Ascending aorta (tissue), 2 donors: ENCODE results near the gene CAMSAP1. TPM values are rescaled to one million over a fixed set of nuclear protein-coding genes. Genes with fewer than 3 reads are reported as not detected.

ENCODE experiments used
- DNase-seq, 2 donors: peaks; one replicate each; pipeline ENCODE4 v3.0.0-alpha.2; 2019; ENCODE audit warnings: low spot score in 2 of 2
- H3K27ac ChIP-seq, 2 donors: fragments of 200-600 bp; sonication (generic); one replicate each; pipeline ENCODE4 v1.5.1; 2016 to 2017; ENCODE audit warnings: mild to moderate bottlenecking in 1 of 2
- H3K27me3 ChIP-seq: fragments of 200-600 bp; sonication (generic); one replicate; pipeline ENCODE4 v1.5.1; 2017
- H3K36me3 ChIP-seq, 2 donors: fragments of 200-600 bp; sonication (generic); one replicate each; pipeline ENCODE4 v1.5.1; 2016
- H3K4me1 ChIP-seq, 2 donors: fragments of 200-600 bp; sonication (generic); one replicate each; pipeline ENCODE4 v1.5.1; 2016 to 2017; ENCODE audit warnings: mild to moderate bottlenecking in 1 of 2
- H3K4me3 ChIP-seq, 2 donors: fragments of 200-600 bp; sonication (generic); one replicate each; pipeline ENCODE4 v1.5.1; 2016 to 2017; ENCODE audit warnings: mild to moderate bottlenecking in 1 of 2
- H3K9me3 ChIP-seq, 2 donors: fragments of 200-600 bp; sonication (generic); one replicate each; pipeline ENCODE4 v1.5.1; 2016
- intact Hi-C: fragments of 100-400 bp; cut with DNase I; formaldehyde crosslinking; loops from one replicate; pipeline ENCODE4 v1.15.1; 2023
- total RNA-seq: library from RNA; depleted of rRNA; stranded (reverse); fragments of >200 nt; gene quantifications from one replicate; pipeline ENCODE4 v1.1.0, GENCODE V29; 2016
- TF ChIP-seq, protein P1 (sequence below), 3 experiments: fragments of 200-600 bp in 2 of 3; fragments of 450-650 bp in 1 of 3; sonication (generic) in 2 of 3; IDR thresholded peaks; one replicate each; pipeline ENCODE4 v1.5.1; 2016 to 2019; ENCODE audit warnings: antibody characterized with exemption in 3 of 3, mild to moderate bottlenecking in 1 of 3, moderate library complexity in 1 of 3

CAMSAP1 gene
- total RNA-seq, 1 donor from 2014 or later, result 10.1 TPM

- no peak for DNase-seq
- intact Hi-C loops, result no loop called here
- H3K4me1 ChIP-seq, result no peaks in the 10 kb centered on the region
- TF ChIP-seq, protein P1, sequence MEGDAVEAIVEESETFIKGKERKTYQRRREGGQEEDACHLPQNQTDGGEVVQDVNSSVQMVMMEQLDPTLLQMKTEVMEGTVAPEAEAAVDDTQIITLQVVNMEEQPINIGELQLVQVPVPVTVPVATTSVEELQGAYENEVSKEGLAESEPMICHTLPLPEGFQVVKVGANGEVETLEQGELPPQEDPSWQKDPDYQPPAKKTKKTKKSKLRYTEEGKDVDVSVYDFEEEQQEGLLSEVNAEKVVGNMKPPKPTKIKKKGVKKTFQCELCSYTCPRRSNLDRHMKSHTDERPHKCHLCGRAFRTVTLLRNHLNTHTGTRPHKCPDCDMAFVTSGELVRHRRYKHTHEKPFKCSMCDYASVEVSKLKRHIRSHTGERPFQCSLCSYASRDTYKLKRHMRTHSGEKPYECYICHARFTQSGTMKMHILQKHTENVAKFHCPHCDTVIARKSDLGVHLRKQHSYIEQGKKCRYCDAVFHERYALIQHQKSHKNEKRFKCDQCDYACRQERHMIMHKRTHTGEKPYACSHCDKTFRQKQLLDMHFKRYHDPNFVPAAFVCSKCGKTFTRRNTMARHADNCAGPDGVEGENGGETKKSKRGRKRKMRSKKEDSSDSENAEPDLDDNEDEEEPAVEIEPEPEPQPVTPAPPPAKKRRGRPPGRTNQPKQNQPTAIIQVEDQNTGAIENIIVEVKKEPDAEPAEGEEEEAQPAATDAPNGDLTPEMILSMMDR (IDR thresholded peaks at IDR 0.05), result no peak
- H3K27ac ChIP-seq, result no peak overlapping the region
- no peaks in the 10 kb centered on the region for H3K27me3 ChIP-seq
- peaks cover 58 to 81% of the 10 kb centered on the region in 2 donors for H3K36me3 ChIP-seq
- no peak overlapping the region for H3K4me3 ChIP-seq
- no peaks in the 10 kb centered on the region for H3K9me3 ChIP-seq
Measured at GRCh38 chr9:135815830-135816650, 91.3 kb downstream of the CAMSAP1 start.

- no peak for DNase-seq
- intact Hi-C loops, result no loop called here
- H3K27ac ChIP-seq, result no peak overlapping the region
- no peaks in the 10 kb centered on the region for H3K27me3 ChIP-seq
- no peaks in the 10 kb centered on the region for H3K9me3 ChIP-seq
- H3K36me3 ChIP-seq, result peaks cover 57 to 81% of the 10 kb centered on the region in 2 donors
- TF ChIP-seq, protein P1 (IDR thresholded peaks at IDR 0.05), result no peak
- H3K4me3 ChIP-seq, result no peak overlapping the region
- H3K4me1 ChIP-seq, result no peaks in the 10 kb centered on the region
Measured at GRCh38 chr9:135815413-135815812, 91.9 kb downstream of the CAMSAP1 start.

GRCh38 chr9:135814421-135815095, 92.8 kb downstream of the CAMSAP1 start:
- no peak for DNase-seq
- Histone ChIP-seq H3K4me3 (no peak overlapping the region), H3K9me3 (no peaks in the 10 kb centered on the region), H3K36me3 (peaks cover 57 to 80% of the 10 kb centered on the region in 2 donors), H3K27me3 (no peaks in the 10 kb centered on the region), H3K4me1 (no peaks in the 10 kb centered on the region), H3K27ac (no peak overlapping the region)
- TF ChIP-seq, protein P1 (IDR thresholded peaks at IDR 0.05), result no peak
- intact Hi-C loops, result no loop called here

GRCh38 chr9:135813671-135814290, 93.6 kb downstream of the CAMSAP1 start:
- Histone ChIP-seq H3K27ac (no peak overlapping the region), H3K27me3 (no peaks in the 10 kb centered on the region), H3K4me1 (no peaks in the 10 kb centered on the region), H3K36me3 (peaks cover 54 to 74% of the 10 kb centered on the region in 2 donors), H3K4me3 (no peak overlapping the region), H3K9me3 (no peaks in the 10 kb centered on the region)
- TF ChIP-seq, protein P1 (IDR thresholded peaks at IDR 0.05), result no peak
- no peak for DNase-seq
- intact Hi-C loops, result no loop called here

DNA sequence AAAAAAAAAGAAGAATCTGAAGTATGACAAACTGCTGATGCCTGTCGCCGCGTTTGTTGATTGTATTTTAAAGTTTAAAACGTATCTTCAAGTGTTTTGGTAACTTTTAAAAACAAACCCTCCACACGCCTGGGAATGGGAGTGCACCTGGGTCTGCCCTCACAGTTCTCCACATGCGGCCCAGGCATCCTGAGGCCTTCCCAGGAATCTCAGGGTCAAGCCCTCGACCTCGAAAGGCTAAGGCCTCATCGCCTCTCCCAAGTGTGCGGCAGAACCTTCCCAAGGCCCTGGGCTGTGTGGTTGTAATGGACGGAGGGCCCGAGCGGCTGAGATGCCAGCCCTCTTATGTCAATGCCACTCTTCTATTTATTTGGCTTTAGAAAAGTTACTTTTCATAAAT, 94.4 kb downstream of the CAMSAP1 start:
- H3K4me3 ChIP-seq, result no peak overlapping the region
- intact Hi-C loops, result no loop called here
- no peaks in the 10 kb centered on the region for H3K4me1 ChIP-seq
- no peak for DNase-seq
- no peaks in the 10 kb centered on the region for H3K27me3 ChIP-seq
- TF ChIP-seq, protein P1 (IDR thresholded peaks at IDR 0.05), result no peak
- peaks cover 46 to 66% of the 10 kb centered on the region in 2 donors for H3K36me3 ChIP-seq
- H3K27ac ChIP-seq, result no peak overlapping the region
- H3K9me3 ChIP-seq, result no peaks in the 10 kb centered on the region
